Ovary (tissue), 3 donors: ENCODE measurements around the gene E2F4.

Experiments
- CTCF ChIP-seq, 3 donors: fragments of 450-650 bp in 2 of 3; fragments of 200-600 bp in 1 of 3; IDR thresholded peaks; one replicate each; pipeline versions ENCODE4 v1.5.1 to v1.8.0; 2016 to 2022; ENCODE audit warnings: antibody characterized with exemption in 3 of 3, mild to moderate bottlenecking in 1 of 3
- POLR2A ChIP-seq: fragments of 450-650 bp; IDR thresholded peaks from one replicate; pipeline ENCODE4 v1.6.1; 2017; ENCODE audit warnings: antibody characterized with exemption, mild to moderate bottlenecking, moderate library complexity
- donor health status: DM: no; HTN: no; CAD: no.

DNA sequence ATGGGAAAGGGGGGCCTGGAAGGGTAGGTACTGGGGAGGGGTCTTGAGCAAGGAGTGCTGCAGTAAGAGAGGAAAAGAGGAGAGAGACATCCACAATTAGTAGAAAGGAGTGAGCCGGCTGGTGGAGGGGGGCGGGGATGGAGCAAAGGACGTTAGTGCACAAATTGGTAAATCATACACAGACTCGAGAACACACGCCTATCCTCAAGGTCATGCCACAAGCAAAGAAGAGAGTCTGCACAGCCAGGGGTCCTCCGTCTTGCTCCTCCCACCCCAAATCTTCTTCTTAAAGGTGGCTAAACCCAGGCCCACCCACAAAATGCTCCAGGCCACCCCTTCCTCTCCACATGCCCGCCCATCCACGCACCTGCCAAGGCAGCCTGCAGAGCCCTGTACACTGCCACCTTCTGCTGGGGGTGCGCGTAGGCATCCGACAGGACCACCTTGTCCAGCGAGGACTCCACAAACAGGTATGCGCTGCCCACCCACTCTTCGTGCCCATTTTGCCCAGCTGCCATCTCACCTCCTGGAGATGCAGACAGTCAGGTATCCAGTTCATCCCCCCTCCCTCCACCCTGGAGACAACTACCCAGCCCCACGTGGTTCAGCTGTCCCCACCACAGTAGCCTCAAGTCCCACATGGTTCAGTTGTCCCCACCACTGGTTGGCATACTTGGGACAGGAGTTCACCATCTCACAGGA is 35.7 kb upstream of the E2F4 start:
- TF ChIP-seq POLR2A: no peak
- no peak for TF ChIP-seq CTCF (IDR thresholded peaks at IDR 0.05)
